ENCODE results near the gene OTUD1.

OTUD1 gene

GRCh38 chr10:23467548-23467947 lies 28.7 kb downstream of the OTUD1 start:
- DNase-seq (ENCODE audit: low read depth in 2 of 2) = no peak

DNA sequence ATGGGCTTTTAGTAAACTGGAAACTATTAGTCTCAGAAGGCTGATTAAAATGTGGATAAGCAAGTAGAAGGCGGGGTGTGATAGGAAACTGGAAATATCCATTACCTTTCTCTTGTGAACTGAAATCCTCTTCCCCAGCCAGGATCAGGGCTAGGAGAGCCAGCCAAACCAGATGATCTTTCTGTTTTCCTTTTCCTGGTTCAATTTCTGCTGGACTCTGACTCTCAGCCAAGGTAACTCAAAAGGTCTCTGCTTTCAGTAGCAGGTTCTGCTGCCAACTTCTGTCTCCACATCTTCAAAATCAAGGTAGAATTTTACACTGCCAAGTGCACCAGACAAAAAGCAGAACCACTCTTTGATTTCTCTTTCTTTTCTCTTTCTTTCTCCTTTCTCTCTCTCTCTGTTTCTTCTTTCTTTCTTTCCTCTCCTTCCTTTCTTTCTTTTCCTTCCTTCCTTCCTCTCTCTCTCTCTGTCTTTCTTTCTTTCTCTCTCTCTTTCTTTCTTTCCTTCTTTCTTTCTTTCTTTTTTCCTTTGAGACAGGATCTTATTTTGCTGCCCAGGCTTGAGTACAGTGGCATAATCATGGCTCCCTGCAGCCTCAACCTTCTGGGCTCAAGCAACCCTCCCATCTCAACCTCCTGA lies 30.8 kb downstream of the OTUD1 start:
- no peak for DNase-seq (ENCODE audit: low read depth in 2 of 2)

GRCh38 chr10:23472181-23472580 lies 33.3 kb downstream of the OTUD1 start:
- no peak for DNase-seq (ENCODE audit: low read depth in 2 of 2)

GRCh38 chr10:23474081-23474480 lies 35.2 kb downstream of the OTUD1 start:
- DNase-seq (ENCODE audit: low read depth in 2 of 2) = no peak

DNA sequence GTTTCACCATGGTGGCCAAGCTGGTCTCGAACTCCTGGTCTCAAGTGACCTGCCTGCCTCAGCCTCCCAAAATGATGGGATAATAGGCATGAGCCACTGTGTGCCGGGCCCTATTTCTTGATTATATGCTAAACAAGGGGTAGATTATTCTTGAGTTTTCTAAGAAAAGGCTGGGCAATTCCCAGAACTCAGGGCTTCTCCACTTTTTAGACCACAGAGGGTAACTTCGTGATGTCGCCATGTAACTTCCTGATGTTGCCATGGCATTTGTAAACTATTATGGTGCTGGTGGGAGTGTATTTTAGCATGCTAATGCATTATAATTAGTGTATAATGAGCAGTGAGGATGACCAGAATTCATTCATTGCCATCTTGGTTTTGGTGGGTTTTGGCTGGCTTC lies 35.8 kb downstream of the OTUD1 start:
- no peak for DNase-seq (ENCODE audit: low read depth in 2 of 2)

DNA sequence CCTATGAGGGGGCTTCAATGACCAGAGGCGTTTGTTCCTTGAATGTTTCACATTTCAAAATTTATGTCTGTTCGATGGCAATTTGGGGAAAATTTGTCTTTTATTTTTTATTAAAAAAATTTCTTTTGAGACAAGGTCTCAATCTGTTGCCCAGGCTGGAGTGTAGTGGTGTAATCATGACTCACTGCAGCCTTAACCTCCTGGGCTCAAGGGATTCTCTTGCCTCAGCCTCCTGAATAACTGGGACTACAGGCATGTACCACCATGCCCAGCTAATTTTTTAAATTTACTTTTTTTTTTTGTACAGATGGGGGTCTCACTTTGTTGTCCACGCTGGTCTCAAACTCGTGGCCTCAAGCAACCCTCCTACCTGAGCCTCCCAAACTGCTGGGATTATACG lies 39.7 kb downstream of the OTUD1 start:
- DNase-seq (ENCODE audit: low read depth in 2 of 2) = no peak

DNA sequence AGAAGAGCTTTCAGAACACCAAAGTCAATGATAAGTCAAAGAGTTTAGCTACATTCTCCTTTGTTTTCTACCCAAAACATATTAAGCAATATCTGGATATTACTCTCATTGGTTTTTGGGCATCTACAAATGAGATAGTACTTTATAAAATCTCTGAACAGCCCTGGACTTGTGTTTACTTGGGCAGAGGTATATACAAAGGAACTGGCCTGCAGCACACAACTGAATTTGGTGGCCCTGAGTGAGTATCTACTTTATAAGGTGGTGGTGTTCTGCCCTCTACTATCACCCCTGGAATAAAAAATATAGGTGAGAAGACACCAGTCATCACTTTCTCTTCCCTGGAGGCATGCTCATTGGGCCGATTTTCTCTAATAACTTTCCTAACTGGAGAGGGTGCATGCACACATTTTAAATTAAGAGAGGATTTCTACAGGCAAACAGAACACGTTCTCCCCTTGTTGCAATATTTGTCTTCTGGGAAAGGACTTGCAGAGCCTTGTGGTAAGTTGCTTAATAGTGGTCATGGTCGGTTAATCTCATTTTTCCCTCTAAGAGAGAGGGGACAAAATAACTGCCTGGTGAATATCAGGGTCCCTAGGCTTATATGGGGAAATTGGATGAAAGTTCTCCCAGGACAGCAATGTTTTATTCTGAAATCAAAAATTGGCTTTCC lies 41.1 kb downstream of the OTUD1 start:
- DNase-seq (ENCODE audit: low read depth in 2 of 2) = no peak

DNA sequence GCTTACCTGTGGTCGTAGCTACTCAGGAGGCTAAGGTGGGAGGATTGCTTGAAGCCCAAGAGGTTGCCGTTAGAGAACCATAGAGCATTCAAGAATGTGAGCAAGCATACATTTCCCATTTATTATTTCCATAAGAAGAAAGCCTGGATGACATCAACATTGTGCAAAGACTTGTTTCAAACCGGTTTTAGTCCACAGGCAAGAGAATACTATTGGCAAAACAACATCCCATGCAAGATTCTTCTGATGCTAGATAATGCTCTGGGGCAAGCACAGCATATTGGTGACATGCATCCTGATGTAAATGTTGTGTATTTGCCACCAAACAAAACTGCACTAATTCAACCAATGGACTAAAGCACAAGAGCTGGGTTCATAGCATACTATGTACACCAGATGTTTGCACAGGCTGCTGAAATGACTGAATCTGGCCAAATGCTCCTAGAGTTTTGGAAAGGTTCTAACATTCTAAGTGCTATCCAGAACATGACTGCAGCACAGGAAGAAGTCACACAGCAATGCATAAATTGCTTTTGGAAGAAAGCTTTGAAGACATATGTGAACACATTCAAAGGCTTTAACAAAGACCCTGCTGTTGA lies 42.6 kb downstream of the OTUD1 start:
- no peak for DNase-seq (ENCODE audit: low read depth in 2 of 2)

GRCh38 chr10:23490115-23490514 lies 51.2 kb downstream of the OTUD1 start:
- no peak for DNase-seq (ENCODE audit: low read depth in 2 of 2)
